Thoracic aorta (tissue), 2 donors: Measurements from ENCODE around the gene PKP4. TPM values are rescaled to one million over a fixed set of nuclear protein-coding genes. Genes with fewer than 3 reads are reported as not detected.

Experiments
- ATAC-seq: fragments of 150-250 bp; one replicate; pipeline ENCODE4 v1.8.0; 2017; ENCODE audit warnings: low read depth; ENCODE audit not compliant: insufficient number of reproducible peaks, low FRiP score
- DNase-seq: peaks from one replicate; pipeline ENCODE4 v3.0.0-alpha.2; 2020; ENCODE audit warnings: low spot score
- H3K27ac ChIP-seq, 2 donors: fragments of 200-600 bp; sonication (generic); 1 replicate in 1 of 2; 2 replicates in 1 of 2; pipeline ENCODE4 v1.5.1; 2016; ENCODE audit warnings: mild to moderate bottlenecking in 2 of 2, moderate library complexity in 2 of 2
- H3K27me3 ChIP-seq: fragments of 200-600 bp; sonication (generic); replicated peaks from 2 replicates; pipeline ENCODE4 v1.6.0; 2016; ENCODE audit warnings: mild to moderate bottlenecking; ENCODE audit not compliant: insufficient read depth
- H3K36me3 ChIP-seq: fragments of 200-600 bp; sonication (generic); one replicate; pipeline ENCODE4 v1.5.1; 2016
- H3K4me1 ChIP-seq, 2 donors: fragments of 200-600 bp; sonication (generic); 1 replicate in 1 of 2; 2 replicates in 1 of 2; pipeline versions ENCODE4 v1.5.1 to v1.6.0; 2016; ENCODE audit warnings: low read depth in 2 of 2, mild to moderate bottlenecking in 1 of 2; ENCODE audit not compliant: control insufficient read depth in 1 of 2
- H3K4me3 ChIP-seq: fragments of 200-600 bp; sonication (generic); 2 replicates; pipeline ENCODE4 v1.5.1; 2016; ENCODE audit warnings: mild to moderate bottlenecking
- H3K9me3 ChIP-seq: fragments of 200-600 bp; sonication (generic); 2 replicates; pipeline ENCODE4 v1.5.1; 2016
- total RNA-seq, 2 donors: library from RNA; depleted of rRNA; stranded (reverse); fragments of >200 nt; gene quantifications; one replicate each; pipeline versions ENCODE4 v1.1.0 to v1.2.3, GENCODE V29; 2016
- TF ChIP-seq, protein P1 (sequence below): fragments of 200-600 bp; sonication (generic); IDR thresholded peaks from one replicate; pipeline ENCODE4 v1.5.1; 2019; ENCODE audit warnings: antibody characterized with exemption

Gene PKP4
- total RNA-seq, 2 donors from 2014 or later, result 28.0 to 49.1 TPM

DNA sequence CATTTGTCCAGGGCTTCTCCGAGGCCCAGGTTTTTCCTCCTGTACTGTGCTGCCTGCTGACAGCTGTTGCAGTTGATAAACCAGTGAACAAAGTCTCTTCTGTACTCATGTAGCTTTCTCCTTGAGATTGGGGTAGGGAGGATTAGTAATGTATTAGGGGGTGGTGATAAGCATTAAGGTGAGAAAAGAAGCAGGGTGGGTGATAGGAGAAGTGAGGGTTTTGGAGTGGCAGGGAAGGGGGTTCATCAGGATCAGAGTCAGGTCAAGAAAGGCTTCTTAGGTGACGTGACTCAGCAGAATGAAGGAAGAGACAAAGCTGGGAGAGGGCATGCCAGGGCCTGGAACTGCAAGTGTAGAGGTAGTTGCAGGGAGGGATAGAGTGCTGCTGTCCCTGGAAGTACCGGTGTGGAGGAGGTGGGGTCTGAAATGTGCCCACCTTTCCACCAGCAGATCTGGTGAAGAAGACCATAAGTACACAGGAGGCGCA, 48.7 kb downstream of the PKP4 start:
- no peaks in the 10 kb centered on the region for H3K27me3 ChIP-seq
- H3K9me3 ChIP-seq, result no peaks in the 10 kb centered on the region
- DNase-seq (no peak), ATAC-seq (no peak)
- no peak overlapping the region for H3K4me3 ChIP-seq
- H3K27ac ChIP-seq, result no peak overlapping the region
- peaks cover 0 to 15% of the 10 kb centered on the region in 2 donors for H3K4me1 ChIP-seq
- TF ChIP-seq, protein P1, sequence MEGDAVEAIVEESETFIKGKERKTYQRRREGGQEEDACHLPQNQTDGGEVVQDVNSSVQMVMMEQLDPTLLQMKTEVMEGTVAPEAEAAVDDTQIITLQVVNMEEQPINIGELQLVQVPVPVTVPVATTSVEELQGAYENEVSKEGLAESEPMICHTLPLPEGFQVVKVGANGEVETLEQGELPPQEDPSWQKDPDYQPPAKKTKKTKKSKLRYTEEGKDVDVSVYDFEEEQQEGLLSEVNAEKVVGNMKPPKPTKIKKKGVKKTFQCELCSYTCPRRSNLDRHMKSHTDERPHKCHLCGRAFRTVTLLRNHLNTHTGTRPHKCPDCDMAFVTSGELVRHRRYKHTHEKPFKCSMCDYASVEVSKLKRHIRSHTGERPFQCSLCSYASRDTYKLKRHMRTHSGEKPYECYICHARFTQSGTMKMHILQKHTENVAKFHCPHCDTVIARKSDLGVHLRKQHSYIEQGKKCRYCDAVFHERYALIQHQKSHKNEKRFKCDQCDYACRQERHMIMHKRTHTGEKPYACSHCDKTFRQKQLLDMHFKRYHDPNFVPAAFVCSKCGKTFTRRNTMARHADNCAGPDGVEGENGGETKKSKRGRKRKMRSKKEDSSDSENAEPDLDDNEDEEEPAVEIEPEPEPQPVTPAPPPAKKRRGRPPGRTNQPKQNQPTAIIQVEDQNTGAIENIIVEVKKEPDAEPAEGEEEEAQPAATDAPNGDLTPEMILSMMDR, result no peak
- no peaks in the 10 kb centered on the region for H3K36me3 ChIP-seq

DNA sequence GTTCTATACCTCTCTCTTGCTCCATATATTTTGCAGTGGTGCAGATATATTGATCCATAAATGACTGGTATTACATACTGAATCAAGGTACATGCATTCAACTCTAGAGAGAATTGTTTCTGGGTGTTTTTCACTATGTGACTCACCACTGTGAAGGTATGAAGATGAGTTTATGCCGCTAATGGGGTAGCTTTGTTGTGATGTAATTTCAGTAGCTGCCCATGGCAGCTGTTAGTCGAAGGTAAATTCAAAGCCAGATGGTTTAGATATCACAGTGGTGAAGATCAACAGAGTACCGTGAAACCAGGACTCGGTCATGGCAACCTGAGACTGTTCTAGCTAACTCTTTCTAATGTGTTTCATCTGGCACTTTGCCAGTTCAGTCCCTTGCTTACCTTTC, 50.4 kb downstream of the PKP4 start:
- no peaks in the 10 kb centered on the region for H3K36me3 ChIP-seq
- H3K4me1 ChIP-seq, result peaks cover 0 to 4% of the 10 kb centered on the region in 2 donors
- ATAC-seq (no peak), DNase-seq (no peak)
- no peaks in the 10 kb centered on the region for H3K27me3 ChIP-seq
- H3K9me3 ChIP-seq, result no peaks in the 10 kb centered on the region
- no peak overlapping the region for H3K4me3 ChIP-seq
- TF ChIP-seq, protein P1, result no peak
- no peak overlapping the region for H3K27ac ChIP-seq

DNA sequence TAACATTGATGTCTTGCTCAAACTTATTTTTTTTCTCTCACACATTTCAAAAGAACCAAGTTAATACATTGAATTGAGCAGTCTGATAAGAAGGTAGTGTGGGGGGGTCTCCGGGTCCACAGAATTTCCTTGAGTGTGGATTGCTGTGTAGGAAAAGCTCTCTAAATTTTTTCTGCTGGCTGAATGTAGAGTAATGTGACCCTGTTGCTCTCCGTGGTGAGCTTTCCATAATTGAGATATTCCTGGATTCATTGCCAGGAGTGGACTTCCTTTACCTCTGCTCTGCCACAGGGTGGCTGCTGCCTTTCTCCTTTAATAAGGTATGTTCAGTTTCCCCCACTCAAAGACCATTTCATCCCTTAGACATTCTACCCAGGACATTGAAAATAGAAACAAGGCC, 50.9 kb downstream of the PKP4 start:
- TF ChIP-seq, protein P1, result no peak
- no peak overlapping the region for H3K4me3 ChIP-seq
- ATAC-seq, result no peak
- no peaks in the 10 kb centered on the region for H3K36me3 ChIP-seq
- no peak overlapping the region for H3K27ac ChIP-seq
- no peaks in the 10 kb centered on the region for H3K9me3 ChIP-seq
- DNase-seq, result no peak
- peaks cover 0 to 4% of the 10 kb centered on the region in 2 donors for H3K4me1 ChIP-seq
- no peaks in the 10 kb centered on the region for H3K27me3 ChIP-seq

DNA sequence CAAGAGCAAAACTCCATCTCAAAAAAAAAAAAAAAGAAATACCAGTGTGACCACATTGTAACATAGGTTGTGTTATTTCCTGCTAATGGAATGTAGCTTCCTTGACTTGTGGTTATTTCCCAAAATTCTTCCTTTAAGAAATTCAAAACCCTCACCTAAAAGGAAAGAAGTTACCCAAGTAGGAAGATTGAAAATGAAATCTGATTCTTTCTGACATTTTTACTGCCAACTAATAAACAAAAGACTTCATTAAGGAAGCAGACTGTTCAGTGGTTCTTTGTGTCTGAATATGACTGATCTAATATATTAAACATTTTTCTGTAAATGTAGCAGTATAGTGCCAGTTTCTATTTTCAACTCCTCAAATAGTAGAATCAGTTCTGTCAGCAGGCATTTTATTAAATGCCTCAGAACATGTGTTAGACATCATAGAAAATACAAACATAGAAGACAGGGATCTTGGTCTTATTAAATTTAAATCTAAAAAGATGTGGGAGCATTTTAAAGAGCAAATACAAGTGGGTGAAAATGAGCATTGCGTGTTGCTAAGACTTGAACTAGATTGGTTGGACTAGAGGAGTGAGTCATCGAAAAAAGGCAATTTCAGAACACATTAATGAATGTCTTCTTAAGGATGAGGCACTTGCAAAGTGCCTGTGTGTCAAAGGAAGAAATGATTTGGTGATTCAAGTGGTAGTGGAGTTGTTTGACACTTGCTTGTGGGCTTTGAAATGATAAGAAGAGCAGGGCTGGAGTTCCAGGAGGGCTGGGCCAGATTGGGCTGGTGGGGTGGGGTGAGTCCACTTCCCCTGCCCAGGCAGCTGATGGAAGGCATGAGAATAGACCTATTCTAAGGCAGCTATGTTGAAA, 53.4 kb downstream of the PKP4 start:
- DNase-seq, result no peak
- no peak for ATAC-seq
- H3K4me1 ChIP-seq, result peaks cover 0 to 4% of the 10 kb centered on the region in 2 donors
- H3K27ac ChIP-seq, result no peak overlapping the region
- no peak overlapping the region for H3K4me3 ChIP-seq
- H3K36me3 ChIP-seq, result no peaks in the 10 kb centered on the region
- TF ChIP-seq, protein P1, result no peak
- no peaks in the 10 kb centered on the region for H3K27me3 ChIP-seq
- no peaks in the 10 kb centered on the region for H3K9me3 ChIP-seq

DNA sequence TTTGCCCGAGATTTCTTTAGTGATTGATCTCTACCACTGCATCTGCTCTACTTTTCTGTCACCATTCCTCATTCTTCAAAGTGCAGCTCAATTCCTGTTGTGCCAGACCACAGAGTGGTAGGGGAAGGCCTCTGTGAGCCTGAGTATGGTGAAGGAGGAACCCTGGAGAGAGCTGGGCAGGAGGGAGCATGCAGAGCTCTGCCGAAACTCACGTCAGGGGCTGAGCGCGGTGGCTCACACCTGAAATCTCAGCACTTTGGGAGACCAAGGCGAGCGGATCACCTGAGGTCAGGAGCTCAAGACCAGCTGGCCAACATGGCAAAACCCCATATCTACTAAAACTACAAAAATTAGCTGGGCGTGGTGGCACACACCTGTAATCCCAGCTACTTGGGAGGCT, 54.1 kb downstream of the PKP4 start:
- no peak for ATAC-seq
- DNase-seq, result no peak

More for the DNA sequence above, 54.1 kb downstream of the PKP4 start:
- no peak overlapping the region for H3K27ac ChIP-seq
- no peaks in the 10 kb centered on the region for H3K9me3 ChIP-seq
- H3K4me3 ChIP-seq, result no peak overlapping the region
- H3K36me3 ChIP-seq, result no peaks in the 10 kb centered on the region
- TF ChIP-seq, protein P1, result no peak
- peaks cover 0 to 4% of the 10 kb centered on the region in 2 donors for H3K4me1 ChIP-seq
- no peaks in the 10 kb centered on the region for H3K27me3 ChIP-seq
